Omental fat pad (tissue), 4 donors: Measurements from ENCODE around the gene PRICKLE1. TPM values are rescaled to one million over a fixed set of nuclear protein-coding genes. Genes with fewer than 3 reads are reported as not detected.

Source experiments
- ATAC-seq: fragments of 150-250 bp; one replicate; pipeline ENCODE4 v1.9.1; 2016; ENCODE audit warnings: mild to moderate bottlenecking, moderate library complexity; ENCODE audit not compliant: low FRiP score
- DNase-seq: peaks from one replicate; pipeline ENCODE4 v3.0.0-alpha.2; 2019; ENCODE audit warnings: low spot score
- CTCF ChIP-seq, 3 donors: fragments of 450-650 bp; IDR thresholded peaks; one replicate each; pipeline ENCODE4 v1.5.1; 2016 to 2017; ENCODE audit warnings: antibody characterized with exemption in 3 of 3, mild to moderate bottlenecking in 3 of 3, moderate library complexity in 2 of 3
- small RNA-seq: library from RNA; depleted of rRNA; stranded (forward); fragments of <200 nt; gene quantifications from one replicate; pipeline ENCODE3, GENCODE V24; 2016
- total RNA-seq, 4 donors: library from RNA; depleted of rRNA; stranded (reverse); fragments of >200 nt; gene quantifications; one replicate each; pipeline ENCODE4 v1.1.0, GENCODE V29; 2016

PRICKLE1 gene
- total RNA-seq, 4 donors from 2014 or later: 7.2 to 10.9 (median 9.3) TPM

- no peak for TF ChIP-seq CTCF (IDR thresholded peaks at IDR 0.05)
- ATAC-seq: no peak
Measured at GRCh38 chr12:42407306-42407705, 182.2 kb downstream of the PRICKLE1 start.

More at GRCh38 chr12:42407306-42407705, 182.2 kb downstream of the PRICKLE1 start:
- no peak for DNase-seq

Small RNA genes lying within 50 kb of the gene (small RNA-seq; reads per million reads assigned to genes)
- gene AC079600.1 (not detected), gene AC079600.2 (not detected), gene RF00019 (not detected)
